ENCODE measurements around the gene LHFPL2. TPM values are rescaled to one million over a fixed set of nuclear protein-coding genes. Genes with fewer than 3 reads are reported as not detected.

LHFPL2 gene
- total and polyA plus RNA-seq, 12 donors = 2.4 to 14.9 (median 5.1) TPM

GRCh38 chr5:78561261-78561660, 87.3 kb downstream of the LHFPL2 start:
- no peak for TF ChIP-seq CTCF (IDR thresholded peaks at IDR 0.05)
- no peak for ATAC-seq
- DNase-seq = no peak

GRCh38 chr5:78560000-78560855, 88.3 kb downstream of the LHFPL2 start:
- WGBS, 2 donors = 98% methylated on average over 6 of the region's 6 CpGs

More at GRCh38 chr5:78561261-78561660, 87.3 kb downstream of the LHFPL2 start:
- peaks cover 0 to 11% (median 0%) of the 10 kb centered on the region in 9 donors for H3K4me1 ChIP-seq
- H3K9me3 ChIP-seq = peaks cover 0 to 10% (median 0%) of the 10 kb centered on the region in 11 donors
- H3K27me3 ChIP-seq = no peaks in the 10 kb centered on the region
- no peak overlapping the region for H3K4me3 ChIP-seq
- 98 to 99% methylated on average over 12 of the region's 12 CpGs for WGBS, 2 donors
- H3K36me3 ChIP-seq = peaks cover 0 to 15% (median 3%) of the 10 kb centered on the region in 9 donors
- intact Hi-C loops (cut with DNase I) = loop anchor here in 1 of 10 donors (10.0 kb wide), 1 partner anchor 94 kb away; no protein-coding TSS in a partner anchor
- no peak overlapping the region for H3K27ac ChIP-seq

GRCh38 chr5:78557601-78558000, 91.0 kb downstream of the LHFPL2 start:
- intact Hi-C loops (cut with DNase I) = no loop called here
- no peak for TF ChIP-seq CTCF (IDR thresholded peaks at IDR 0.05)
- peaks cover 0 to 37% (median 12%) of the 10 kb centered on the region in 9 donors for H3K4me1 ChIP-seq
- no peak overlapping the region for H3K4me3 ChIP-seq
- no peaks in the 10 kb centered on the region for H3K27me3 ChIP-seq
- no peak overlapping the region for H3K27ac ChIP-seq
- no peak for DNase-seq
- no peaks in the 10 kb centered on the region for H3K9me3 ChIP-seq
- ATAC-seq = peak in 1 of 8 donors; percentile 34
- peaks cover 0 to 5% (median 0%) of the 10 kb centered on the region in 9 donors for H3K36me3 ChIP-seq
- 67 to 71% methylated on average over 5 of the region's 5 CpGs for WGBS, 2 donors

More at GRCh38 chr5:78560000-78560855, 88.3 kb downstream of the LHFPL2 start:
- H3K27ac ChIP-seq = no peak overlapping the region
- no peak for TF ChIP-seq CTCF (IDR thresholded peaks at IDR 0.05)
- H3K9me3 ChIP-seq = peaks cover 0 to 5% (median 0%) of the 10 kb centered on the region in 11 donors
- intact Hi-C loops (cut with DNase I) = loop anchor here in 1 of 10 donors (10.0 kb wide), 1 partner anchor 95 kb away; no protein-coding TSS in a partner anchor
- DNase-seq (no peak), ATAC-seq (no peak)
- H3K4me3 ChIP-seq = no peak overlapping the region
- H3K36me3 ChIP-seq = peaks cover 0 to 15% (median 3%) of the 10 kb centered on the region in 9 donors
- peaks cover 0 to 13% (median 0%) of the 10 kb centered on the region in 9 donors for H3K4me1 ChIP-seq
- no peaks in the 10 kb centered on the region for H3K27me3 ChIP-seq

GRCh38 chr5:78555870-78556269, 92.7 kb downstream of the LHFPL2 start:
- Histone ChIP-seq H3K27me3 (no peaks in the 10 kb centered on the region), H3K4me3 (no peak overlapping the region), H3K9me3 (no peaks in the 10 kb centered on the region), H3K27ac (no peak overlapping the region), H3K4me1 (peaks cover 0 to 42% (median 12%) of the 10 kb centered on the region in 9 donors), H3K36me3 (peaks cover 0 to 5% (median 0%) of the 10 kb centered on the region in 9 donors)
- intact Hi-C loops (cut with DNase I) = no loop called here
- TF ChIP-seq CTCF (IDR thresholded peaks at IDR 0.05) = no peak
- ATAC-seq (no peak), DNase-seq (no peak)
- 76 to 79% methylated on average over 1 of the region's 1 CpG for WGBS, 2 donors
